ENCODE results near the gene FGD4. TPM values are rescaled to one million over a fixed set of nuclear protein-coding genes. Genes with fewer than 3 reads are reported as not detected.

The FGD4 gene
- total RNA-seq, 2 donors from 2014 or later, result 36.3 to 54.4 TPM

DNA sequence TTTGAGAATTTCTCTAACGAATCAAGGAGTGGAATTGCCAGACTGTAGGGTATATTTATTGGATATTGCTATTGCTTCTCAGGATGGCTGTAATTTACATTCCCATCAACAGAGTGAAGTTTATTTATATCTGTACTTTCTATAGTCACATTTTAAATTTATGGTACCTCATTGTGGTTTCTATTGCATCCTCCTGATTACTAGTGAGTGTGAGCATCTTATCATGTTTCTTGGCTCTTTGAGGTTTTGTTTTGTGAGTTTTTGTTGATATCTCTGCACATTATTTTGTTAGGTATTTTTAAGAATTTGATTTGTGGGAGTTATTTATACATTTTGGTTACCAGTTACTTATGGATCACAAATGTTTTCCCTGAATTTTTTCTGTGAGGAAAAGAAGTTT is 293.7 kb downstream of the FGD4 start:
- ATAC-seq (no peak), DNase-seq (no peak)
- Histone ChIP-seq H3K27me3 (no peaks in the 10 kb centered on the region), H3K4me3 (no peak overlapping the region), H3K4me1 (no peaks in the 10 kb centered on the region), H3K27ac (no peak overlapping the region), H3K36me3 (replicated peaks in 1 of 2; ENCODE audit: insufficient read depth in 1 of 2, low read depth in 2 of 2) (no peaks in the 10 kb centered on the region), H3K9me3 (no peaks in the 10 kb centered on the region)
- TF ChIP-seq POLR2A (IDR thresholded peaks at IDR 0.05), result no peak
- TF ChIP-seq, protein P1, sequence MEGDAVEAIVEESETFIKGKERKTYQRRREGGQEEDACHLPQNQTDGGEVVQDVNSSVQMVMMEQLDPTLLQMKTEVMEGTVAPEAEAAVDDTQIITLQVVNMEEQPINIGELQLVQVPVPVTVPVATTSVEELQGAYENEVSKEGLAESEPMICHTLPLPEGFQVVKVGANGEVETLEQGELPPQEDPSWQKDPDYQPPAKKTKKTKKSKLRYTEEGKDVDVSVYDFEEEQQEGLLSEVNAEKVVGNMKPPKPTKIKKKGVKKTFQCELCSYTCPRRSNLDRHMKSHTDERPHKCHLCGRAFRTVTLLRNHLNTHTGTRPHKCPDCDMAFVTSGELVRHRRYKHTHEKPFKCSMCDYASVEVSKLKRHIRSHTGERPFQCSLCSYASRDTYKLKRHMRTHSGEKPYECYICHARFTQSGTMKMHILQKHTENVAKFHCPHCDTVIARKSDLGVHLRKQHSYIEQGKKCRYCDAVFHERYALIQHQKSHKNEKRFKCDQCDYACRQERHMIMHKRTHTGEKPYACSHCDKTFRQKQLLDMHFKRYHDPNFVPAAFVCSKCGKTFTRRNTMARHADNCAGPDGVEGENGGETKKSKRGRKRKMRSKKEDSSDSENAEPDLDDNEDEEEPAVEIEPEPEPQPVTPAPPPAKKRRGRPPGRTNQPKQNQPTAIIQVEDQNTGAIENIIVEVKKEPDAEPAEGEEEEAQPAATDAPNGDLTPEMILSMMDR (IDR thresholded peaks at IDR 0.05), result no peak
- WGBS, 2 donors, result 90 to 100% methylated on average over 1 of the region's 1 CpG
- intact Hi-C loops (cut with DNase I), result no loop called here

Small RNAs within 50 kb of the gene (small RNA-seq; reads per million reads assigned to genes)
- gene RF00019 (not detected), gene RNU6-494P (not detected)

Data from body of pancreas (tissue), 4 donors.